ENCODE data around the gene BLOC1S3.
A peak's percentile ranks its signal among the peaks of the same experiment; 100 is the strongest.

BLOC1S3 gene

GRCh38 chr19:45189971-45190370 lies 11.4 kb downstream of the BLOC1S3 start:
- peaks cover 0 to 12% (median 0%) of the 10 kb centered on the region in 11 experiments; a peak in 8 of 22 replicates for H4K20me1 ChIP-seq
- peaks cover 1 to 8% (median 6%) of the 10 kb centered on the region in 10 experiments; a peak in 18 of 20 replicates for H3K4me1 ChIP-seq
- H3K4me3 ChIP-seq, result no peak overlapping the region
- no peak for TF ChIP-seq Cebpa-rat (IDR thresholded peaks at IDR 0.05)
- no peaks in the 10 kb centered on the region for H3K27me3 ChIP-seq
- H3K36me3 ChIP-seq, result no peaks in the 10 kb centered on the region; a peak in 1 of 22 replicates
- H3K4me2 ChIP-seq, result no peak overlapping the region
- peaks cover 0 to 12% (median 0%) of the 10 kb centered on the region in 11 experiments; a peak in 1 of 22 replicates for H3K9me3 ChIP-seq (replicated peaks in 1 of 11)
- no peak overlapping the region for H3K27ac ChIP-seq
- no peak overlapping the region for H3K9ac ChIP-seq

DNA sequence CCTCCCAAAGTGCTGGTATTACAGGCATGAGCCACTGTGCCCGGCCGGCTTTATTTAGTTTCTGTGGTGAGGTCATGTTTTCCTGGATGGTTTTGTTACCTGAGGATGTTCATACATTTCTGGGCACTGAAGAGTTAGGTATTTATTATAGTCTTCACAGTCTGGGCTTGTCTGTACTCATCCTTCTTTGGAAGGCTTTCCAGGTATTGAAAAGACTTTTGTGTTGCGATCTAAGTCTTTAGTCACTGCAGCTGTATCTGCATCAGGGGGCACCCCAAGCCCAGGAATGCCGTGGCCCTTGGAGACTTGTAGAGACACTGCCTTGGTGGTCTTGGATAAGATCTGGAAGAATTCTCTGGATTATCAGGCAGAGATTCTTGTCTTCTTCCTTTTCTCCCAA lies 12.8 kb downstream of the BLOC1S3 start:
- Histone ChIP-seq H3K36me3 (no peaks in the 10 kb centered on the region; a peak in 1 of 22 replicates), H3K4me2 (no peak overlapping the region), H3K27ac (no peak overlapping the region), H3K9ac (no peak overlapping the region), H3K4me1 (peaks cover 0 to 7% (median 0%) of the 10 kb centered on the region in 10 experiments; a peak in 6 of 20 replicates), H4K20me1 (no peaks in the 10 kb centered on the region), H3K27me3 (no peaks in the 10 kb centered on the region), H3K4me3 (no peak overlapping the region), H3K9me3 (replicated peaks in 1 of 11) (peaks cover 0 to 12% (median 0%) of the 10 kb centered on the region in 11 experiments; a peak in 1 of 22 replicates)
- no peak for TF ChIP-seq Cebpa-rat (IDR thresholded peaks at IDR 0.05)

DNA sequence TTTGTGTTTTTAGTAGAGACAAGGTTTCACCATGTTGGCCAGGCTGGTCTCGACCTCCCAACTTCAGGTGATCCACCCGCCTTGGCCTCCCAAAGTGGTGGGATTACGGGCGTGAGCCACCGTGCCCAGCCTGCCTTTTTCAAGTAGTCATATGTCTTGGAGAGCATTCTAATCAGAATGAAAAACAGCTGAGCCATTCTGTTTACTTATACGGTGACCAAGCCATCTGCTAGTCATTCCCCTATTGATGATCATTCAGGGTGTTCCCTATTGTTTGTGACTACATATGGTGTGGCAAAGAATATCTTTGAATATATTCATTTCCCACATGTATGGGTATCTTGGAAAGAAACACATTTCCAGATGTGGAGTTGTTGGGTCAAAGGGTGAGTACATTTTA lies 17.2 kb downstream of the BLOC1S3 start:
- Histone ChIP-seq H4K20me1 (no peaks in the 10 kb centered on the region), H3K27ac (no peak overlapping the region), H3K4me3 (no peak overlapping the region), H3K4me2 (no peak overlapping the region), H3K36me3 (no peaks in the 10 kb centered on the region), H3K9me3 (replicated peaks in 1 of 11) (no peaks in the 10 kb centered on the region), H3K9ac (no peak overlapping the region), H3K4me1 (peaks cover 0 to 11% (median 5%) of the 10 kb centered on the region in 10 experiments; a peak in 7 of 20 replicates), H3K27me3 (no peaks in the 10 kb centered on the region)
- TF ChIP-seq Cebpa-rat (IDR thresholded peaks at IDR 0.05), result no peak

- Histone ChIP-seq H3K4me2 (no peak overlapping the region), H3K9ac (no peak overlapping the region), H3K9me3 (replicated peaks in 1 of 11) (peaks cover 12 to 21% (median 18%) of the 10 kb centered on the region in 11 experiments; a peak in 21 of 22 replicates), H4K20me1 (no peaks in the 10 kb centered on the region), H3K27ac (no peak overlapping the region), H3K27me3 (no peaks in the 10 kb centered on the region), H3K4me1 (peaks cover 0 to 11% (median 5%) of the 10 kb centered on the region in 10 experiments; a peak in 7 of 20 replicates), H3K36me3 (no peaks in the 10 kb centered on the region), H3K4me3 (no peak overlapping the region)
- no peak for TF ChIP-seq Cebpa-rat (IDR thresholded peaks at IDR 0.05)
Observed at GRCh38 chr19:45200568-45200967, 22.0 kb downstream of the BLOC1S3 start.

DNA sequence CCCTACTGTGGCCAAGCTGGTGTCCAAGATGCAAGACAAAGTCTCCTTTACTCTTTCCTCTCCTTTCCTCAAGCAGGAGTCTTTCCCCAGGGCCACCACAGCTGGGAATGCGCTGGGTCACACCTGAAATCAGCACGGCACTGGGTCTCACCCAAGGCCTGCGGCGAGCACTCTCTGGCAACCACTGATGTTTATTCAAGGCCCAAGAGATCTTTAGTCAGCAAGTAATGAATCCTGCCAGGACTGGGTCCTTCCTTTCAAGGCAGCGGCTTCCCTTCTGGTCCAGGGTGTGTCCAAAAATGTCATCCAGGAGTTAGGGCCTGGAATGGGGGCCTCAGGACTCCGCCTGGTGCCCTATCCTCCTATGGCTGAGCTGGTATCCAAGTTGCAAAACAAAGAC lies 24.1 kb downstream of the BLOC1S3 start:
- Histone ChIP-seq H3K4me3 (no peak overlapping the region), H3K27me3 (no peaks in the 10 kb centered on the region), H3K36me3 (no peaks in the 10 kb centered on the region), H3K9ac (no peak overlapping the region), H4K20me1 (no peaks in the 10 kb centered on the region), H3K27ac (no peak overlapping the region), H3K4me2 (no peak overlapping the region), H3K9me3 (replicated peaks in 1 of 11) (peaks cover 12 to 21% (median 18%) of the 10 kb centered on the region in 11 experiments; a peak in 21 of 22 replicates), H3K4me1 (no peaks in the 10 kb centered on the region)
- TF ChIP-seq Cebpa-rat (IDR thresholded peaks at IDR 0.05), result no peak

DNA sequence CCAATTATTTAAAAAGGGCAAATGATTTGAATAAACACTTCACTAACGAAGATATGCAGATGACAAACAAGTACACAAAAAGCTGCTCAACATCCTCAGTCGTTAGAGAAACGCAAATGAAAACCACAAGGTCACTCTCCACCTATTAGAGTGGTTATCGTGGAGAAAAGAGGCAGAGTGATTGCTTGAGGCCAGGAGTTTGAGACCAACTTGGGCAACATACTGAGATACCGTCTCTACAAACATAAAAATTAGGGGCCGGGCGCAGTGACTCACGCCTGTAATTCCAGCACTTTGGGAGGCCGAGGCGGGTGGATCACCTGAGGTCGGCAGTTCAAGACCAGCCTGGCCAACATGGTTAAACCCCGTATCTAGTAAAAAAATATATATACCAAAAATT lies 27.2 kb downstream of the BLOC1S3 start:
- Histone ChIP-seq H3K9ac (no peak overlapping the region), H3K4me2 (no peak overlapping the region), H3K27me3 (no peaks in the 10 kb centered on the region), H4K20me1 (no peaks in the 10 kb centered on the region), H3K9me3 (replicated peaks in 1 of 11) (peaks cover 12 to 21% (median 18%) of the 10 kb centered on the region in 11 experiments; a peak in 21 of 22 replicates), H3K36me3 (no peaks in the 10 kb centered on the region), H3K4me3 (no peak overlapping the region), H3K4me1 (peaks cover 0 to 20% (median 6%) of the 10 kb centered on the region in 10 experiments; a peak in 19 of 20 replicates), H3K27ac (no peak overlapping the region)
- TF ChIP-seq Cebpa-rat (IDR thresholded peaks at IDR 0.05), result no peak

- H3K9me3 ChIP-seq (replicated peaks in 1 of 11), result peaks cover 8 to 17% (median 14%) of the 10 kb centered on the region in 11 experiments; a peak in 21 of 22 replicates
- no peaks in the 10 kb centered on the region for H4K20me1 ChIP-seq
- TF ChIP-seq Cebpa-rat (IDR thresholded peaks at IDR 0.05), result no peak
- H3K27ac ChIP-seq, result no peak overlapping the region
- peaks cover 2 to 25% (median 11%) of the 10 kb centered on the region in 10 experiments for H3K4me1 ChIP-seq
- H3K4me3 ChIP-seq, result no peak overlapping the region
- H3K4me2 ChIP-seq, result no peak overlapping the region
- H3K27me3 ChIP-seq, result no peaks in the 10 kb centered on the region
- H3K36me3 ChIP-seq, result no peaks in the 10 kb centered on the region
- no peak overlapping the region for H3K9ac ChIP-seq
Observed at GRCh38 chr19:45206328-45206727, 27.7 kb downstream of the BLOC1S3 start.

DNA sequence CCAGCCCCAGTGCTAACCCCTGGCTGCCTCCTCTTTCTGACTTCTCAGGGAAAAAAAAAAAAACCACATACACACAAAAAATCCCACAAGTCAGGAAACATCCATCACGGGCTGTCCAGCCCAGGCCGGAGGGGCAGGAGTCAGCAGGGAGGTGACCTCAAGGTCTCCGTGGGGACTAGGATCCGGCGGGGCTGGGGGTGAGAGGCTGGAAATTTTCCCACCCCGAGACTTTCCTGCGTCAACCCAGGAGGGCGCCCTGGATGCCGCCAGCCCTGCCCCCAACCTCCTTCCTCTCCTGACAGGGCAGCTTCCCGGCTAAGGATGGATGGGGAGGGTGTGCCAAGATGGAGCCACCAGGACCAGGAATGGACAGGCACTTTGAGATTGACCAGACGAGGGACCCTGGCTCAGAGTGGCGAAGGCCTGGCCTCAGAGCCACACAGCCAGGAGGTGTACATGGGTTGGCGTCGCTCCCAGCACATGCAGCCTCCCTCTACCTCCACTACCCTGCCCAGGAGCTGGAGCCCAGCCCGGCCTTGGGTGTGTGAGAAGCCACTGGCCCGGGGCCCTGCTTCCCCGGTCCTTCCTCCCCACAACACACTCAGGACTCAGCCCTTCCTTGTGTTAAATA lies 33.3 kb downstream of the BLOC1S3 start:
- Histone ChIP-seq H3K27me3 (peaks cover 0 to 15% (median 8%) of the 10 kb centered on the region in 11 experiments; a peak in 13 of 22 replicates), H3K36me3 (no peaks in the 10 kb centered on the region), H3K4me2 (peak overlapping the region; percentile 48 to 77 (median 68)), H3K9ac (peak overlapping the region in 4 of 11 experiments; percentile 0 to 36 (median 22); a peak in 5 of 22 replicates), H4K20me1 (no peaks in the 10 kb centered on the region), H3K27ac (no peak overlapping the region), H3K4me3 (no peak overlapping the region), H3K9me3 (replicated peaks in 1 of 11) (no peaks in the 10 kb centered on the region), H3K4me1 (peaks cover 22 to 63% (median 40%) of the 10 kb centered on the region in 10 experiments)
- no peak for TF ChIP-seq Cebpa-rat (IDR thresholded peaks at IDR 0.05)

DNA sequence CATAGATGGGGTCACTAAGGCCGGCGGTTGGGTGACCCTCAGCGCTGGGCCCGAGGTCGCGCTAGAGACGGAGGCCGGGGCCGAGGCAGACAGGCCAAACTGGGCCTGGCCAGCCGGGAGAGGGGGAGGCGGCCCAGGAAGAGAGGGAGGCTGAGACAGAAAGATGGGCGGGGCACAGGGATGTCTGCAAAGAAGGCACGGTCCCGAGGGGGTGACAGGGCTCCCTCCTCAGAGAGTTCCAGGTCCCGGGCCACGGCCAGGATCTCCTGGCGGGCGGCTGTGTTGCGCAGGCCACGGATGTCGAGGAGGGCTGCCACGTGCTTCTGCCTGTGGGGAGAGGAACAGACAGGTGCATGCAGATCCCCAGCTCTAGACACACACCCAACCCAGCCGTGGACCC lies 34.4 kb downstream of the BLOC1S3 start:
- H3K36me3 ChIP-seq, result no peaks in the 10 kb centered on the region

More for the DNA sequence above, 34.4 kb downstream of the BLOC1S3 start:
- Histone ChIP-seq H3K27me3 (peaks cover 0 to 23% (median 15%) of the 10 kb centered on the region in 11 experiments; a peak in 13 of 22 replicates), H3K4me3 (no peak overlapping the region), H3K9me3 (replicated peaks in 1 of 11) (no peaks in the 10 kb centered on the region), H3K4me1 (peaks cover 22 to 61% (median 40%) of the 10 kb centered on the region in 10 experiments), H4K20me1 (no peaks in the 10 kb centered on the region), H3K9ac (no peak overlapping the region), H3K27ac (no peak overlapping the region), H3K4me2 (no peak overlapping the region)
- no peak for TF ChIP-seq Cebpa-rat (IDR thresholded peaks at IDR 0.05)
